GM18519 (cell line): ENCODE measurements around the gene BST1.

ENCODE experiments used
- ATAC-seq: cut with Tn5 transposase; IDR thresholded peaks from one replicate; pipeline ENCODE4 v1.9.1; 2021; ENCODE audit warnings: mild to moderate bottlenecking, moderate library complexity; ENCODE audit not compliant: unreplicated experiment, low FRiP score

The BST1 gene

DNA sequence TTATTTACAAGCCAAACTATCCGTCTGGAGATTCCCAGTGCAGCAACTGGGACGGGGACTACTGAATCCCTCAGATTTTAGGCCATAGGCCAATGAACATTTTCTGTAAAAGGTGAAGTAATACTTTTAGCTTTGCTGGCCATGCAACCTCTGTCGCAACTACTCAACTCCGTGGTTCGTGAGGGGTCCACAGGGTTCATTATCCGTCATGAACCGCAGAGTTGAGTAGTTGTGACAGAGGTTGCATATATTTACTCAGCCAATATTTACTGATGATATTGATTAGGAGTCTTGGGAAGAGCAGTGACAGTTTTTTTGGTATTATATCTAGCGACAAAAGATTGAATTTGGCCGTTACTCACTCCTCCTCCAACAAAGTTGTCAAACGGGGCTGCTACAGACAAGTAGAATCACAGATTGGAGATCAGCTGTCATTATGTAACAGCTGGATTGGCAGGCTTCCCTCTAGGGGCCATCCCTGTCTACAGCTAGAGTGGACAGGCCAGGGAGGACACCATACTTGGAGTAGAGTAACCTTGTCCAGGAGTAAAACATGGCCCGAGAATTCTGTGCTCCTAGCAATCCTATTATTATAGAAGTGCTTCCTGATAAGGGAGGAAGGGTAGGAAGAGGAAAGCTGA, 38.0 kb downstream of the BST1 start:
- ATAC-seq: no peak

- no peak for ATAC-seq
Observed at GRCh38 chr4:15742083-15742582, 39.3 kb downstream of the BST1 start.

DNA sequence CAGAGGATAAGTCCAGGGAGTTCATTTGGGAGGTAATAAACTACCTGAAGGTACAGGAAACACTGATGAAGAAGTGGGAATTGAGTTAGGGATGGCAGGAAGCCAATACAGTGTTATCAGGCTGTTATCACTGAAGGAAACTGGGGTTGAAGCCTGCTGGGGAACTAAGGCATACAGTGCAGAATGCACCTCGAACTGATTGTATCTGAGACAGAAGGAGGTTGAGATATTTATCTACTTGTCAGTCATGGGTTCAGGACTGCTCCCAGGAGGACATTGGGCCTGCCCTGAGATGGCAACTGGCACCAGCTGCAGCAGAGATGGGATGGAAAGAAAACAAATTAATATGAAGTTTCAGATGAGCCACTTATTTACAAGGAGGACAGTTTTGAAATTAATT, 39.8 kb downstream of the BST1 start:
- ATAC-seq: no peak

DNA sequence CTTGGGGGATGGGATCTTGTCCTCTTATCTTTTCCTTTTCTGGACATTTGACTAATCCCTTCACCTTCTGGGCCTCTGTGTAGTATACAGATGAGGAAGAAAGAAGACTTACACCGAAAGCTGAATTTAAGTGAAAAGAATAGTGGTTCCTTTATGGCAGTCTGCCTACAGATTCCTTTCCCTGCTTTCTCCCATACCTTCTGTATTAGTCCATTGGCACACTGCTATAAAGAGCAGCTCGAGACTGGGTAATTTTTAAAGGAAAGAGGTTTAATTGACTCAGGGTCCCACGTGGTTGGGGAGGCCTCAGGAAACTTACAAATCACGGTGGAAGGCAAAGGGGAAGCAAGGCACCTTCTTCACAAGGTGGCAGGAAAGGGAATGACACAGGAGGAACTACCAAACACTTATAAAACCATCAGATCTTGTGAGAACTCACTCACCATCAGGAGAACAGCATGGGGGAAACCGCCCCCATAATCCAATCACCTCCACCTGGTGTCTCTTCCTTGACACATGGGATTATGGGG, 41.2 kb downstream of the BST1 start:
- no peak for ATAC-seq

DNA sequence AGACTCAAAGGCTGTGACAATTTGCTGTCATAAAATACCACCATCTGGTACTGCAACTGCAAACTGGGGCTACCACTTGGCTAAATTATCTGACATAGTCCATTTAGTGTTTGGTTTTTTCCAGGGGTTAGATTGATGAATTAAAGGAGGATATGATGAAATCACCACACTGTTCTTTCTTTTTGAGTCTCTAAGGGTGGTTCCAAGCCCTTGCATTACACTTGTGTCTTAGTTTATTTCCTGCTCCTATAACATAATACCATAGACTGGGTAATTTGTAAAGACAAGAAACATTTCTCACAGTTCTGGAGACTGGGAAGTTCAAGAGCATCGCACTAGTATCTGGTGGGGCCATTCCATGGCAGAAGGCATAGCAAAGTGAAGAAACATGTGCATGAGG, 43.2 kb downstream of the BST1 start:
- no peak for ATAC-seq

- ATAC-seq: no peak
Observed at GRCh38 chr4:15749001-15749400, 46.1 kb downstream of the BST1 start.

DNA sequence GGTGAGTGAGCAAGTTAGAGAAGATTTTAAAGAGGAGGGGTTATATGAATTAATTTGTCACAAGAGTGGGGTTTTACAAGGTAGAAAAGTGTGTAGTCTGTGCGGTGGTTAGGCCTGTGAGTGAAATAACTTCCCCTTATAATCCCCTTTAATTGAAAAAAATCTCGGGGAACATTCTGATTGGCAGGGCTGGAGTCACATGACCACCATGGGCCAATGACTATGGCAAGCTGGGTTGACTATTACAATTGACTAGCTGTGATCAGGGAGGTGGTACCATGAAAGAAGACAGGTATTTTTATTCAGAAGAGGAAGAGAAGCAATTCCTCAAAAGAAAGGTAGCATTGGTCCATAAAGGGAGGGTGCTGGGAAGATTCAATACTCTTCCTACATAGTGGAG, 48.3 kb downstream of the BST1 start:
- ATAC-seq: no peak

DNA sequence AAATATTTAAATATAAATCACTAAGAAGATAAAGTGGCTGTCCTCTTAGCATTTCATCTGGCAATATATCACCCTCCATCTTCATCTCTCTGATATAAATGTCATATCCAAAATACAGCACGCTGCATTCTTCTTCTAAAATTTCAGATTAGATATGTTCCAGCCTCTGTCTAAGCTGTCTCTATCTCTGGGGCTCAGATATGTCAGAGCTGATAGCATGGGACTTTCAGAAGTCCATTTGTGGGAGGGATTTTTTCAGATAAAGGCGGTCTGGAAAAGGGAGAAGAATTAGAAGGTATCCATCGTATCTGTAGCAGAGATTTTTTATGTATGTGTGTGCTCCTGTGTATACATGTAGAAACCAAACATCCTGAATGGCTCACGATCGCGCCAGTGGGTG, 50.2 kb downstream of the BST1 start:
- ATAC-seq: no peak

- ATAC-seq: no peak
Observed at GRCh38 chr4:15753786-15754185, 50.9 kb downstream of the BST1 start.

DNA sequence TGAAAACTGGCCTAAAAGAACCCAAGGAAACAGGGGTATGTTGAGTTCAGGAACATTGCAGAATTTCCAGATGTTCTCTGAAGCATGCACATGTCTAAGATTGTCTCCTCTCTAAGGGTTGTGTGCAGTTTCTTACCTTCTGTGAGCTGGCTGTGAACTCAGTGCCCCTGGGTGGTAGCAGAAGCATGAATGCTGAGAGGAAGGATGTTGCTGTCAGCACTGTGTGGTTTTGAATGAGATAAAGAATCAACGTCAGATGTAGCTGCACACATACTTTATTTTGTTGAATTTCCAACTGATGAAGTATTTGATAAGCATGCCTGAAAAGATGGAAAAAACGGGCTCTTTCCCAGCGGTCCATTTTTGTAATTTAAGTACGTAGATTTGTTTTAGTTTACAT, 51.5 kb downstream of the BST1 start:
- ATAC-seq: no peak

DNA sequence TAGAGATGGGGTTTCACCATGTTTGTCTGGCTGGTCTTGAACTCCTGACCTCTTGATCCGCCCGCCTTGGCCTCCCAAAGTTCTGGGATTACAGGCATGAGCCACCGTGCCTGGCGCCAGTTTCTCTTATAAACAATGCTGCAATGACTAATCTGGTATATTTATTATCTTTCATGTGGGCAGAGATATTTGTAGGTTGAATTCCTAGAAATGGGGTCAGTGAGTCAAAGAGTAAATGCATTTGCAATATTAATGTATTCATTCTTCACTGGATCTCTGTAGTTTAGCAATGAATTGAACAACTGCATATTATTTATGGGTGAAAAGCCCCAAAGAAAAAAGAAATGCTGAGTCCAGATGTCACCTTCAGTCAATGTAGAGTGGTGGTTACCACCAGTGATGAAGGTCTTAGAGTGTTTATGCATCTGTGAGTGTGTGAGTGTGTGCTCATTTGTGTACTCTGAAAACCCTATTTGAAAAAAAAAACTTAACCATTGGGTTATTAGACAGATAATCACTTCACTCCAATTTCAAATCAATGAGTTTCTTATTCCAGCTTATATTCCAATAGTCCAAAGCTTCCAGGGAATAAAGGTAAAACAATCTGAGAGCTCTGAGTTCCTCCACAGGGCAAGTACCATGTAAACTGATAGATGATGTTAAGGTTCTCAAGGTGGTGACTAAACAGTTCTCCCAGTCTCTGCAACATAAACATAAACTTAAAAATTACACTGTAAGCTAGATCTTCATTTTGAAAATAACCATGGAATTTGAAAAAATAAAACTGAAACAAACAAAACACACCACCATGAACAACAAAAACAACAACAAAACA, 52.7 kb downstream of the BST1 start:
- no peak for ATAC-seq

DNA sequence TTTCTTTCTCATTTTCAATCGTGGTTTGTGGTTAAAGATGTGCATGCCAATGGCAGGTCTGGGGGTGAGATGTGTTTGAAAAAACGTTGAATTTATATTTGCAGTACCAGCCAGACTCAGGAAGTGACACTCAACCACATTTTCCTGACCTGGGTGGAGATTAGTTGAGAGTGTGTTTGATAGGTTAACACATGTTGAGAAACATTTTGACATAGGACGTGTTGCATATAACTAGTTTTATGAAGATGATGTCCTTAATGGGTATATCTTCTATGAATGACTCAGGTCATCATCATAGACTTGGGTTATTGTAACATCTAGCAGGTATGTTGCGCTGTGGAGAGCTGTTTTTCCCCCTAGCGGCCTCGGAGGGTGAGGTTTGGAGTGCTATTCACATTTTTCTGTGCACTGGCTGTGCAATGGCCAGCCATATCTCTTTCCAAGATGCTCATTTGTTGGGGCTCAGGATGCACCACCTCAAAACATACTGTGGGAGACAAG, 53.5 kb downstream of the BST1 start:
- ATAC-seq: peak; percentile 82

GRCh38 chr4:15757054-15757453, 54.2 kb downstream of the BST1 start:
- ATAC-seq: no peak

DNA sequence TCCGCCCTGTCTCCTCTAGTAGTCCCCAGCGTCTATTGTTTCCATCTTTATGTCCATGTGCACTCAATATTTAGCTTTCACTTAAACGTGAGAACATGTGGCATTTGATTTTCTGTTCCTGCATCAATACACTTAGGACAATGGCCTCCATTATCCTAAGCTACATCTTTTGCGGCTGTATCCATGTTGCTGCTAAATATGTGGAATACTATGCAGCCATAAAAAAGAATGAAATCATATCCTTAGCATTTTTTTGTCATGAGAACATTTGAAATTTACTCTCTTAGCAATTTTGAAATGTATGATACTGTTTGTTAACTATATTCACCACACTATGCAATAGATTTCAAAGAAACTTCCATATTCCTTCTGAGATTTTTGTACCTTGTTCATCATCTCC, 55.4 kb downstream of the BST1 start:
- no peak for ATAC-seq

DNA sequence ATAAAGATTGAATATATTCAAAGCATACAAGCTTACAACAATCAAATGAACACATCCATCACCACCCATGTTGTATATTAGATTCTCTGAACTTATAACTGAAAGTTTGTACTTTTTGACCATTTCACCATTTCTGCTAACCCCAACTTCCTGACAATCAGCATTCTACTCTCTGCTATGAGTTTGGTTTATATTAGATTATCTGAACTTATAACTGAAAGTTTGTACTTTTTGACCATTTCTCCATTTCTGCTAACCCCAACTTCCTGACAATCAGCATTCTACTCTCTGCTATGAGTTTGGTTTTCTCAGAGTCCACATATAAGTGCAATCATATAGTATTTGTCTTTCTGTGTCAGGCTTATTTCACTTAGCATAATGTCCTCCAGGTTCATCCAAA, 59.6 kb downstream of the BST1 start:
- peak; percentile 30 for ATAC-seq

- ATAC-seq: no peak
Observed at GRCh38 chr4:15765391-15765790, 62.5 kb downstream of the BST1 start.

- peak; percentile 58 for ATAC-seq
Observed at GRCh38 chr4:15765910-15766697, 63.2 kb downstream of the BST1 start.

GRCh38 chr4:15766821-15767220, 64.0 kb downstream of the BST1 start:
- no peak for ATAC-seq

- no peak for ATAC-seq
Observed at GRCh38 chr4:15769202-15769601, 66.3 kb downstream of the BST1 start.

DNA sequence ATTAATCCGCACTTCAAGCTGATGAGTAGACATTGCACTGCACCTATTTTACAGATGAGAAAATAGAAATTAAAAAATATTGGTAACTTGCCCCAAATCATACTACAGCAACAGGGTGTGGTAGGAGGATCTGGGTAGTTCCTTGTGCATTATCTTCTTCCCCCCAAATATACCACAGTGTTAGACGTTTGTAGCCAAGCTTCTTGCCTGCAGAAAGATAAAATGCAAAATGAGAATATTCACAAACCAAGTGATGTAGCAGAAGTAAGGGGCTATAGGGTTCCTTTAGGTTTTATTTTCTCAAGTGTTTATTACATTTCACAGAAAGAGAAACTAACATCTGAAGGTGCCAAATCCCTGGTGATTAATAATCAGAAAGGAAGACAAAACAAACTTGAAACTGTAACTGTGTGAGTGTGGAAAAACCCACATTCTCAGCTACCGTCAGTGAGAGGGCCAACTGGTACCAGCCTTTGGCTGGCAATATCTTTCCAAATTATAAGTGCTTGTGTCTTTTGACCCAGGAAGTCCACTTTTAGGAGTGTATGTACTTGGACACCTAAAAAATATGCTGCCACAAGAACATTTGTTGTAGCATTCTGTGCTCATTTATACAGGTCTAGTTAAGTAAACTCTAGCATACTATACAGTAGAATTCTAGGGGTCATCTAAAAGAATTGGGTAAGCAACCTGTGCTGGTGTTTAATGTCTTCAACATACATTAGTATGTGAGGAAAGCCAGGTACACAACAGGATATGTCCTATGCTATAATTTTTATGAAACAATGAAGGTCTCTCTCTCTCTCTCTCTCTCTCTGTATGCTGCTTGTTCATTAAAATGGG, 68.6 kb downstream of the BST1 start:
- ATAC-seq: peak; percentile 85
